HCT116 (cell line): ENCODE data around the gene RAB25. TPM values are rescaled to one million over a fixed set of nuclear protein-coding genes. Genes with fewer than 3 reads are reported as not detected.

Experiments
- ATAC-seq: fragments of 200-7000 bp; cut with Tn5 transposase; 2 replicates; pipeline ENCODE4 v1.9.1; 2020; ENCODE audit warnings: mild to moderate bottlenecking, moderate library complexity
- BruUV-seq: library from RNA; stranded (reverse); fragments of 400-500 nt; replicated peaks from 2 replicates; lab custom pipeline; 2021; lab: Mats Ljungman, UMichigan
- CTCF ChIA-PET: fragments of 300-600 bp; sonication (Branson Sonifier 250); formaldehyde crosslinking; loops from one replicate; lab custom pipeline; 2021; ENCODE audit warnings: antibody characterized with exemption; lab: Charles Lee
- POLR2A ChIA-PET: fragments of 300-600, 350-600 bp; sonication (Branson Sonifier 250); formaldehyde crosslinking; loops from one replicate; lab custom pipeline; 2021; ENCODE audit warnings: antibody characterized with exemption; lab: Charles Lee
- RAD21 ChIA-PET, 2 experiments: fragments of 300-600 bp; sonication (Branson Sonifier 250); formaldehyde crosslinking; loops; one replicate each; lab custom pipeline; 2023; ENCODE audit warnings: low total read pairs in 2 of 2; ENCODE audit not compliant: uncharacterized antibody in 2 of 2, unreplicated experiment in 2 of 2, low non-redundant PET in 1 of 2; lab: Charles Lee
- DNase-seq: peaks from one replicate; pipeline ENCODE4 v3.0.0-alpha.2; 2010; ENCODE audit warnings: low read depth, low spot score
- H2AFZ ChIP-seq: fragments of 200-600 bp; shearing (Covaris generic), sonication (generic); 2 replicates; pipeline ENCODE4 v1.6.1; 2017; ENCODE audit warnings: low read depth, mixed run types, mixed read lengths, antibody characterized with exemption, low read length; ENCODE audit not compliant: poor library complexity, severe bottlenecking
- H3K27ac ChIP-seq: 2 replicates; pipeline ENCODE4 v1.5.1; 2012; ENCODE audit warnings: low read depth, low read length
- H3K27me3 ChIP-seq: fragments of 200-600 bp; sonication (generic); 2 replicates; pipeline ENCODE4 v1.6.1; 2016; ENCODE audit warnings: mixed run types, low read length, mixed read lengths; ENCODE audit not compliant: insufficient read depth
- H3K36me3 ChIP-seq, 2 experiments: fragments of 200-500 bp in 1 of 2; fragments of 200-600 bp in 1 of 2; sonication (Bioruptor generic) in 1 of 2; sonication (generic) in 1 of 2; 2 replicates each; pipeline versions ENCODE4 v1.5.1 to v1.6.1; 2014 to 2016; ENCODE audit warnings: low read length in 2 of 2, inconsistent platforms in 1 of 2, mixed read lengths in 1 of 2, mixed run types in 1 of 2; ENCODE audit not compliant: insufficient read depth in 2 of 2, control insufficient read depth in 1 of 2
- H3K4me1 ChIP-seq, 2 experiments: fragments of 200-600 bp in 1 of 2; sonication (generic) in 1 of 2; 2 replicates each; pipeline versions ENCODE4 v1.5.1 to v1.6.1; 2012 to 2017; ENCODE audit warnings: low read length in 2 of 2, inconsistent platforms in 1 of 2, mild to moderate bottlenecking in 1 of 2, mixed read lengths in 1 of 2, mixed run types in 1 of 2, moderate library complexity in 1 of 2; ENCODE audit not compliant: insufficient read depth in 2 of 2, control insufficient read depth in 1 of 2
- H3K4me2 ChIP-seq: fragments of 200-600 bp; sonication (generic); 2 replicates; pipeline ENCODE4 v1.6.1; 2017; ENCODE audit warnings: mixed run types, low read length, mixed read lengths
- H3K4me3 ChIP-seq, 2 experiments: fragments of 200-600 bp in 1 of 2; sonication (generic) in 1 of 2; replicated peaks in 1 of 2; 2 replicates each; pipeline ENCODE4 v1.5.1; 2011 to 2016; ENCODE audit warnings: low read length in 2 of 2, control low read depth in 1 of 2, low read depth in 1 of 2, mild to moderate bottlenecking in 1 of 2, mixed read lengths in 1 of 2, mixed run types in 1 of 2
- H3K79me2 ChIP-seq: fragments of 200-600 bp; sonication (generic); 2 replicates; pipeline ENCODE4 v1.6.1; 2017; ENCODE audit warnings: mild to moderate bottlenecking, mixed run types, low read length, moderate library complexity, mixed read lengths; ENCODE audit not compliant: insufficient read depth
- H3K9ac ChIP-seq: fragments of 200-600 bp; sonication (generic); 2 replicates; pipeline ENCODE4 v1.6.1; 2016; ENCODE audit warnings: low read length, mixed read lengths
- H3K9me2 ChIP-seq: fragments of 200-600 bp; sonication (generic), shearing (Covaris generic); 2 replicates; pipeline ENCODE4 v1.6.1; 2017; ENCODE audit warnings: mixed run types, mild to moderate bottlenecking, moderate library complexity; ENCODE audit not compliant: insufficient read depth
- H3K9me3 ChIP-seq, 2 experiments: fragments of 200-500 bp in 1 of 2; fragments of 200-600 bp in 1 of 2; sonication (Bioruptor generic) in 1 of 2; sonication (generic) in 1 of 2; 2 replicates each; pipeline ENCODE4 v1.6.1; 2014 to 2017; ENCODE audit warnings: low read length in 2 of 2, mixed read lengths in 2 of 2, inconsistent platforms in 1 of 2, low read depth in 1 of 2, mild to moderate bottlenecking in 1 of 2, mixed run types in 1 of 2, moderate library complexity in 1 of 2; ENCODE audit not compliant: control insufficient read depth in 1 of 2, insufficient read depth in 1 of 2
- H4K20me1 ChIP-seq: fragments of 200-600 bp; sonication (generic), shearing (Covaris generic); 2 replicates; pipeline ENCODE4 v1.6.1; 2017; ENCODE audit warnings: mixed run types, mild to moderate bottlenecking, moderate library complexity; ENCODE audit not compliant: insufficient read depth
- CEBPB ChIP-seq: IDR thresholded peaks from 2 replicates; pipeline ENCODE4 v1.6.1; 2012; ENCODE audit warnings: low read depth
- CTCF ChIP-seq, 3 experiments: fragments of 200-600 bp in 1 of 3; sonication (generic) in 1 of 3; IDR thresholded peaks in 2 of 3; conservative IDR thresholded peaks in 1 of 3; 2 replicates each; pipeline ENCODE4 v1.5.1; 2012 to 2017; ENCODE audit warnings: low read depth in 2 of 3, low read length in 2 of 3, antibody characterized with exemption in 1 of 3, borderline replicate concordance in 1 of 3, control low read depth in 1 of 3, mild to moderate bottlenecking in 1 of 3, mixed read lengths in 1 of 3, mixed run types in 1 of 3, moderate library complexity in 1 of 3; ENCODE audit not compliant: insufficient read depth in 1 of 3
- SIN3A ChIP-seq: IDR thresholded peaks from 2 replicates; pipeline ENCODE4 v1.6.1; 2012; ENCODE audit warnings: low read depth
- ZNF274 ChIP-seq: fragments of 200-500 bp; sonication (Bioruptor generic); IDR thresholded peaks from 2 replicates; pipeline ENCODE4 v1.6.1; 2014; ENCODE audit warnings: mild to moderate bottlenecking, low read depth, low read length, inconsistent platforms
- intact Hi-C: fragments of 100-400 bp; cut with micrococcal nuclease; formaldehyde crosslinking; loops from 2 replicates; pipeline ENCODE4 v1.10.0; 2022
- total RNA-seq: library from RNA; stranded (reverse); gene quantifications from one replicate; pipeline ENCODE4 v1.2.1, GENCODE V29; 2021; ENCODE audit not compliant: unreplicated experiment

The RAB25 gene
- total RNA-seq, 1 experiment from 2014 or later, result 142 TPM

GRCh38 chr1:156099282-156099681 lies 38.3 kb downstream of the RAB25 start:
- H3K27me3 ChIP-seq, result no peaks in the 10 kb centered on the region
- no peaks in the 10 kb centered on the region for H4K20me1 ChIP-seq
- H3K9me3 ChIP-seq, result no peaks in the 10 kb centered on the region
- no peak overlapping the region for H2AFZ ChIP-seq
- H3K4me2 ChIP-seq, result no peak overlapping the region
- intact Hi-C loops, result no loop called here
- no peaks in the 10 kb centered on the region for H3K79me2 ChIP-seq
- TF ChIP-seq CTCF (IDR thresholded peaks at IDR 0.05 in 2 of 3, conservative IDR thresholded peaks at IDR 0.05 in 1 of 3; ENCODE audit: borderline replicate concordance in 1 of 3, insufficient read depth in 1 of 3, low read depth in 2 of 3, low read length in 2 of 3) (no peak), CEBPB (no peak), SIN3A (no peak), ZNF274 (no peak)
- TF ChIP-seq, all 23 proteins: peak for 0
- Histone ChIP-seq H3K4me1 (peaks cover 58 to 90% of the 10 kb centered on the region in 2 experiments), H3K9me2 (no peaks in the 10 kb centered on the region), H3K27ac (no peak overlapping the region), H3K4me3 (no peak overlapping the region), H3K36me3 (no peaks in the 10 kb centered on the region), H3K9ac (no peak overlapping the region)
- ATAC-seq (no peak), DNase-seq (no peak)
- CTCF ChIA-PET, result interaction anchor here (0.9 to 7.6 kb wide), 4 partner anchors 15 to 30 kb away, joined by 3 to 189 read pairs (median 5); no protein-coding TSS in a partner anchor
- no TSS peak for BruUV-seq
- POLR2A ChIA-PET, result interaction anchor here (0.7 to 6.5 kb wide), 5 partner anchors 15 to 798 kb away, joined by 3 to 56 read pairs (median 7); partner anchors contain the start of gene LMNA
- RAD21 ChIA-PET, result interaction anchor here (0.6 to 6.2 kb wide), 3 partner anchors 29 to 31 kb away, joined by 3 to 43 read pairs (median 4); no protein-coding TSS in a partner anchor
